Measurements from ENCODE around the gene AS3MT.

GRCh38 chr10:102869258-102870198 is at the start of gene AS3MT:
- TF ChIP-seq ZNF639 (tag by site-specific recombination; IDR thresholded peaks at IDR 0.05) (no peak), CTCF (tag by site-specific recombination; IDR thresholded peaks at IDR 0.05) (no peak), ZNF449 (tag by site-specific recombination; IDR thresholded peaks at IDR 0.05) (no peak), SP2 (tag by site-specific recombination; IDR thresholded peaks at IDR 0.05) (no peak), ZNF366 (tag by site-specific recombination; conservative IDR thresholded peaks at IDR 0.05) (no peak)
